ENCODE measurements around the gene EOMES.
"Not testable (repeated sequence)": the region's sequence is repeated elsewhere in the genome, so short reads cannot be mapped to it uniquely, and the experiment has no call there.

The EOMES gene

DNA sequence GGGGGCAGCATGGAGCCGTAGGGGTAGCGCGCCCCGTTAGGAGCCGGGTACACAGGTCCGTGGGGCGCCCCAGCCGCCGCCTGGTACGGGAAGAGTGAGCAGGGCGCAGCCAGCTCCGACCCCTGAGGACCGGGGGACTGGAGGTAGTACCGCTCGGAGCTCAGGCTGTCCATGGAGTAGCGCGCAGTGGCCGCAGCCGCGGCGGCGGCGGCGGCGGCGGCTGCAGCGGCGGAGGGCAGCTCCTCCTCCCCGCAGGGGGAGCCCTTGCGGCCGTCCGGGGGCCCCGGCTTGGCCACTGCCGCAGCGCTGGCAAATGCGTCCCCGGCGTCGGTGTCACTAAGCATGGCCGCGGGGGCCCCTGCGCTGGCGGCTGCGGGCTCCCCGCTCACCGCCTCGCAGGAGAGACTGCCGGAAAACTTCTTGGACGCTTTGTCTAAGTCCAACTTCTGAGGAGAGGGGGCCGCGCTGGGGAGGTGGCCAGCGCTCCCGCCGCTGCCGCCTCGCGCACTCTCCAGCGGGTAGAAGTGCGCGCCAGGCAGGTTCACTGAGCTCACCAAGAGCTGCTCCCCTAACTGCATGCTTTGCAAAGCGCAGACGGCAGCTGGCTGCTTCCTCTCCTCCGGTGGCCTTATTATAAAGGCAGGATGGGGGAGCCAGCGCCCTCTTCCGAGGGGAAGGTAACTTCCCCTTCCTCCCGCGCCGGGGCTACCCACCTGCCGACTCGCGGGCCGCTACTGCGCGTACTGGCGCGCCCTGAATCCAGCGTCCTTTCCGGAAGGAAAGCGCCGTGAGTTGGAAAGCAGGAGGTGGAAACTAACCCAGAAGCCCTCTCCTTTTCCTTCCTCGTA lies at the start of gene EOMES:
TSS of gene EOMES (minus strand) at position 607 of the 848 bp plus-strand sequence. CDS start at position 578, 29 bp downstream.
- peak; percentile 77 to 79 for DNase-seq

DNA sequence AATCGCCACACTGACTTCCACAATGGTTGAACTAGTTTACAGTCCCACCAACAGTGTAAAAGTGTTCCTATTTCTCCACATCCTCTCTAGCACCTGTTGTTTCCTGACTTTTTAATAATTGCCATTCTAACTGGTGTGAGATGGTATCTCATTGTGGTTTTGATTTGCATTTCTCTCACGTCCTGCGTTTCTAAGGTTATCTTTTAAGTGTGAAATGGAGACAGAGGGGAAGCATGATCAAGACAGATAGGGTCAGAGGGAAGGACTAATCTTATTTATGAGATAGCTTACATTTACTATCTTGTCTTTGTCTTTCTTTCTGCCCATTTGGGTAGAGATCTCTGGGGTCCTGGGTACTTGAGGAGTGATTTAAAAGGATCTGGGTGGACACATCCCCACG lies 48.3 kb upstream of the EOMES start:
- not testable (repeated sequence) for DNase-seq

DNA sequence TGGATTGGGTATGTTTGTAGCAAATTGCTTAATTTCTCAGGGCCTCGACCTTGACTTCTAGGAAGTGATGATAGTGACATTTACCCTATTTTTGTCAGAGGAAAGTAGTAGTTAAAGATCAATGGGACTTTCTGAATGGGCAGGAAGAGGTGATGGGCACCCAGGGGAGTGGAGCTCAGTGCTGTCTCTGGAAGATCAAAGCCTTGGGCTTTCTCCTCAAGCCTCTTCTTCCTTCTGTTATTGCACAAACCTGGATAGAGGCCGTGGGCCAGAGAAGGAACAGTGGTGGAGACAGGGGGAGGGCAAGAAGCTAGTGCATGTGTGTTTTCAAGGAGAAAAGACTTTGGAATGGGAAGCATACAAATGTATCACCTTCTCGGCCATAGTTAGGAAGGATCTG lies 44.9 kb upstream of the EOMES start:
- DNase-seq, result no peak

DNA sequence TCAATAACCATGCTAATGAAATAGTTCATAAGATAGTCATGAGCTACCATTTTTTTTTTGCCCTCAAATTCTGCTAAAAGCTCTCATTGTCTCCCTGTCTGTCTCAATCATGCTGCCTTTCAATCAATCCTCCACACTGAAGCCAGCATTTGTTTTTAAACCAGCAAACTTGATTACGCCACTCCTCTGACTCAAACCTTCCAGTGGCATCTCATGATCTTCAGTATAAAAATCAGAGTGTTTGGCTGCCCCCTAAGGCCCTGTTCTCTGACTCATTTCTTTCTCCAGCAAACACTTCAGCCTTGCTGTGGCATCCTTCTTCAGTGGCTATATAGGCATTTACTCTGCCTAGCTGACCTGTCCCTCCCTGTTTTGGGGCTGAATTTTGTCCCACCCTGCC lies 36.0 kb upstream of the EOMES start:
- DNase-seq, result no peak

DNA sequence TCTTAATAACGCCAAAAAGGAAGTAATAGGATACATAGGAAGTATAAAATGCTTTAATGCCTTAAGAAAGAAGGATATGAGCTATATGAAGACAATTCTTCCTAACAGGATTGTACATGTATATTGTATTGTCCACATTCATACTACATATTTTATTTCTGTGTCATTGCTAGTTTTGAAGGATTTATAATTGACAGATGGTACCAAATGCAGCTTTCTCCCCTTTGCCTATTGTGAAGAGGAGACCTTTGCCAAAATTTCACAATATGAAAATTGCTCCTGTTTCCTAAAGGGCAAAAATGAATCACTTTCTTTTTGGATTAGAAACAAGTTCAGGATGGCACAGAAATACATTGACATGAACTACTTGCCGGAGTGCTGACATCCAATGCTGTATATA lies 34.8 kb upstream of the EOMES start:
- DNase-seq, result no peak

DNA sequence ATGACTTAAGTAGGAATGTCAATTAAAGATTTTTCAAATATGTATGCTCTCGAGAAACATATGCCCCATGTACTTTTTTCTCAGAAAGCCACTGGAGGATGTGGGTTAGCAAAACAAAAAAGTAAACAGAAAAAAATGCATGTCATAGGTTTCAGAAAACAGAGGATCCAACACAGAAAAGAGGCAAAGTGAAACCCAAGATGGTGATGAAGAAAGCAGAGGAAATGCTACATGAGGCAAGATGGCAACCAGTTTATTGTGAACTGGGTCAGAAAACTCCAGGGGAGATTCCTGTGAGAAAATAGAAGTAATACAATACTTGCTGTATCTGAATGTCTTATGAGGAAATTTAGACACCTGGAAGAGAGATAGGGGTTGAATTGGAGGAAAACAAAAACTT lies 30.8 kb upstream of the EOMES start:
- DNase-seq, result no peak

DNA sequence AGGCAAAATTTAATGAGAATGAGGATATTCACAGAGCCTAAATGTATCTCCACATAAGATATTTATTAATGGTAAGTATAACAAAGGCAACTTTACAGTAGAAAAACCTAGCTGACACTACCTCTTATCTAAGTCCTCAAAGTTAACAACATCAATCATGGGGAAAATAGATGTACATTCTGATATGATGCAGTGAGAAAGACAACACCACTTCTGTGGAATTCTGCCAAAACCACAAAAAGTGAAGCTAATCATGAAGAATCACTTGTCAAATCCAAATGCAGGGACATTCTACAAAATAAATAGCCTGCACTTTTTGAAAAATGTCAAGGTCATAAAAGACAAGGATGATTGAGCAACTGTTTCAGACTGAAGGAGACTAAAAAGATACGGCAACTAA lies 27.5 kb upstream of the EOMES start:
- no peak for DNase-seq

DNA sequence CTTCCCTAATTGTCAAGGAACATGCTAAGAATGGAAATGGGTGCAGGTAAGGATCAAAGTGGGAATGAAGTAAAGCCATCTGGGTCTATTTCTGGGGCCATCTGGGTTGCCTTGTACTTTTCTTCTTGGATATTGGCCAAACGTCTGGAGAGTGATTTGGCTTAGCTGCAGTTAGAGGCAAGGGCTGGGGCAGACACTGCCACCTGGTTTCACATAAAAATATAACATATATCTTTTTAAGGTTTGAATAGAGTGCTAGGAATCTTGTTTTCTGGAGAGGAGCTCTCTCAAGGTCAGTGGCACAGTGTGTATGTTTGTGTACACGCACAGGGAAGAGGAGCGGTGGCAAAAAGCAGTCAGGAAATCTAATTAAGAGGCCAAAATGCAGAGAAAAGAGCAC lies 24.7 kb upstream of the EOMES start:
- DNase-seq, result no peak

DNA sequence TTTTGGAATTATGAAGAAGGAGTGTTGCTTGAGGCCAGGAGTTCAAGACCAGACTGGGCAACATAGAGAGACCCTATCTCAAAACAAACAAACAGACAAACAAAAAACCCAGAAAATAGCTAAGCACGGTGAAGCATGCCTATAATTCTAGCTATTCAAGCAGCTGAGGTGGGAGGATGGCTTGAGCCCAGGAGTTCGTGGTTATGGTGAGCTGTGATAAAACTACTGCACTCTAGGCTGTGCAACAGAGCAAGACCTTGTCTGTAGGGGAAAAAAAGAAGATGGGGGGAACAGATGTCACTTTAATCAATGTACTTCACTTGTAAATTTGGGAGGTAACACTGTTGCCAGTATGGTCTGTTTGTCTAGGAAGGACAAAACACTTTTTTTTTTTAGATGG lies 18.7 kb upstream of the EOMES start:
- no peak for DNase-seq

DNA sequence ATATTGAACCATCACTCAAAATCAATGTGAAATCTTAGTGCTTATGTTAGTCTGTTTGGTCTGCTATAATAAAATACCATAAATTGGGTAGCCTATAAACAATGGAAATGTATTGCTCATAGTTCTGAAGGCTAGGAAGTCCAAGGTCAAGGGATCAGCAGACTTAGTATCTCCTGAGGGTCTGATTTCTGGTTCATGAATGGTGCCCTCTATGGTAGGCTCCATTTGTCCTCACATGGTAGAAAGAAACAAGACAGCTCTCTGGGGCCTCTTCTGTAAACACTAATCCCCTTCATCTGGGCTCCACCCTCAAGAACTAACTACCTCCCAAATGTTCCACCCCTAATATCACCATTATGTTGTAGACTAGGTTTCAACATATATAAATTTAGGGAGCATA lies 15.0 kb upstream of the EOMES start:
- no peak for DNase-seq

DNA sequence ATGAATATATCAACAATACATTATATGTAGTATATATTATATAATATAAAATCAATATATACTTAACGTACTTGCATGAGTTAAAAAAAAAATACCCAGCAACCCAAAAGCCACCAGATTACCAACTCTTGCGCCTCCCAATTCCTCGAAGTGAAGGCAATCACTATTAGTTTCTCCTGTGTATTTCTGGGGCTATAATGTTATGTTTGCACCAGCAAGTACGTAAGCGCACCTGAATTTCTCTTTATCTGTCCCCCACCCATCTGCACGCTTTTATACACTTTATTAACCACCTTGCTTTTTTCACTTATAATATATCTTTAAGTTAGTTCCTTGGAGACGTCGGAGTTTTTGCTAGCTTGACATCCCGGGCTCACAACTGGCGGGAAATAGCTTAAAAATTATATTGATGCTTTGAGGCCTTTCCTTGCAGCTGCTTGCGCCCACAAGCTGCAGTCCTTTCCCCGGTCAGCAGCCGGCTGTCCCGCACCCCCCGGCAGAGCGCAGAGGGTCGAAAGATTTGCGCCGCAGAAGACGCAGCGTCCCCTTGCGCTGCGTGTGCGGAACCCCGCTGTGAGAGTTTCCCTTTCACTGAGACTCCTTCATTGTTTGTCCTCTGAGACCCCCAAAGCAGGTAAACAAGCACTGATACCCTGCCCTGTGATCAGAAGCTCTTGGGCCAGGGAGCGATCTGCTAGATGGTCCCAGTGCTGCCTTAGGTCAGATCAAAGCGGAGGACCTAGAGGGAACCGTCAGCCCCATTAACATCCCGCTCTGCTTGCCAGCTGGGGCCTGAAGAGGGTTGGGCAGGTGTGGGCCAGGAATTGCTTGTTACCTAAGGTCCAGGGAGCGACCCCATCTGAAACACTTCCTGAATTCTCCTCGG lies 8.9 kb upstream of the EOMES start:
- no peak for DNase-seq

DNA sequence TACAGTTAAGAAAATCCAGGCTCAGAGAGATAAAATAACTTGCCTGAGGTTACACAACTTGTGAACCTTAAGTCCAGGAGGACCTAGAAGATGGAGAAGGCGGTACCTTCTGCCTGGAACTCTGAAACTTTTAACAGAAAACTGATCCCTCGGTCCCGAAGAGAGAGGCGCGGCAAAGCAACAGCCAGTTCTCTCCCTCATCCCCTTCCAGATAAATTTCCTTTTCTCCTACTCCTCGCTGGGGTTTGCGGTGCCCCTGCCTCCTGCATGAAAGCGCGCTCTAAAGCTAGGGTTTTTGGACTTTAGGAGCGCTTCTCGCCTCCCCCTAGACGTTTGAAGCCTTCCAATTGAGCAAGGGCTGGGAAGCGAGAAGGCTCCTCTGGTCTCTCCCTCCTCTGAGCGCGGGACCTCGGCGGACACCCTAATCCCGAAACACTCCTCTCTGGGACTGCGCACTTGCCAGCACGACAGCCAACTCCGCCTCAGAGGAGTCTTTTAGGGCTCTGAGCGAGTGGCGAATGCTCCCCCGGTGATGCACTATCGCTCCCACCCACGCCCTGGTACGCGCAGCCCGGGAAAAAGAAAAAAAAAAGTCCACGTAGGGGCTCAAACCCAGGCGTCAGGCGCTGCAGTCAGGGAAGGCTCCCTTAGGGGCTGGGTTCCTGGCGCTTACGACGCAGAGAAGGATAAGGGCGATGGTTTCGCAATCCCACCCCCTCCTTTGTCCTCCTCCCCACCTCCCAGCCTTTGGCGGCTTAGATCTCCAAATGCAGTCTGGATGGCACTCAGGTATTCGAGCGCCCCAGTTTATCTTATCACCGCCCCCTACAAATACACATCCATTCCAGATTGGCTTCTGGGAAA lies 7.9 kb upstream of the EOMES start:
- DNase-seq, result no peak

DNA sequence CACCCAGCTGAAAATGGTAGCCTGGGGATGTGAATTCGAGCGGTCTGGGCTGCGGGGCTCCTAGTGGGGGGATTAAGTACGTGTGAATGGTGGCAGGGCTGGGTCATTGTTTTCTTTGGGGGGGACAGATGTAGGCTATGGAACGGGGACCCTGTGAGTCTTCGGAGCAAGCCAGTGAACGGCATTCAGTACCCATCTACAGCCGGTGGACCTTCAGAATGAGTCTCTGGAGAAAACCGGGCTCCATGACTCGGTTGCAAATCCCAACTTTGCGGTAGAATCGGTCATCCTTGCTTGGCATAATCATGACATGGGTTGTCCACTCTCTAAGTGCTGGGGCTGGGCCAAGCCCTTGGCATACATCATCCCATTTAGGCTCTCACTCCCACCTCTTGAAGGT lies 7.2 kb upstream of the EOMES start:
- DNase-seq, result no peak

DNA sequence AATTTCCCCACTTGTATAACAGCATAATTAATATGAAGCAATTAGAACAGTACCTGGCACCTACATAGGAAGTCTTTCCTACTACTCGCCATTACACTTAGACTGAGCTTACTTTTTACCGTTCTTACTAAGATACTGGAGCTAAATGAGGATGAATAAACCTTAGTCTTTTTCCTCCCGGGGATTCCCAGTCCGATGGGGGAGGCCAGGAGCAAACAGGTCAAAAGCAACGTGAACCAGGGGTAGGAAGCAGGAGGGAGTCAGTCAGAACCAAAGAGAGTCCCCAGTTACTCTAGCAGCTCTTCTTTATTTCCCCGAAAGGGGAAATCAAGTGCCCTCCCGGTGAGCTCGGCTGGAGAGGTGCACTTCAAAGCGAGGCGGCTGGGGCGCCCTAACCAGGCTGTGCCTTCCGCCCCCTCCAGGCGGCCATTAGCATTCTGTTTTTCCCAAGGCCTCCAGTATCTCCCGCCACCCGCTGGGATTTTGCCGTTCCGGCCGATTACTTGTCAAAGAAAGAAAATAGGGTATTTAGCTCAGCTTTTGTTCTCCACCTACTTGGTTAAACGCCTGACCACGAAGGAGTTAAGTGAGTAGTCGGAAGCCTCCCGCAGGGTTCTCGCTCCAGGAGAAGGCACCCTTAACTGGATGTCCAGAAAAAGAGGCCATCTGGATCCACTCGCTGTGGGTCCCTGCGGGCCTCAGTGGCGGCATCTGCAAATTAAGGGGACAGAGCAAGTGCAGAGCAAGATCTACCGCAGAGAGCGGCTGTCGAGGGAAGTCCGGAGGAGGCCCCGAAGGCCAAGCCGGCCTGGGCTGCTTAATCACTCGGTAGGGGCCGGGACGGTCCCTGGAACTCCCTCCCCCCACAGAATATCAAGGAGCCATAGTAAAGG lies 6.3 kb upstream of the EOMES start:
- no peak for DNase-seq

DNA sequence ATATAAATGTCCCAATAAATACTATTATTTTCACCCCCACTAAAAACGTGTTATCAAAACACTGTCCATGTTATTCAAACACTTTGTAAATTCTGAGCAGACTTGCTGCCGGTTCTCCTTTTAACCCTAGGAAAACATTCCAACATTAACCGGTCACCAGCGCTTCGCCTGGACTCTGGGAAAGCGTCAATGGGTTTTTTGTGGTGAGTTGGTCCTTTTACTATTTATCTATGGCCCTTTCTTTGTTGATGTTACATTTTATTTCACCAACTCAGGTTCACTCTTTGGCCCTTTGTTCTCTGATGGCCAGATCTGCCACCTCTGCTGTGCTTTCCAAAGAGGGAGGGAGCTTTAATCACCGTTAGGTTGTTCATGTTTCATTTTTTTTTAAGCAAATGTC lies 4.1 kb upstream of the EOMES start:
- DNase-seq, result no peak

DNA sequence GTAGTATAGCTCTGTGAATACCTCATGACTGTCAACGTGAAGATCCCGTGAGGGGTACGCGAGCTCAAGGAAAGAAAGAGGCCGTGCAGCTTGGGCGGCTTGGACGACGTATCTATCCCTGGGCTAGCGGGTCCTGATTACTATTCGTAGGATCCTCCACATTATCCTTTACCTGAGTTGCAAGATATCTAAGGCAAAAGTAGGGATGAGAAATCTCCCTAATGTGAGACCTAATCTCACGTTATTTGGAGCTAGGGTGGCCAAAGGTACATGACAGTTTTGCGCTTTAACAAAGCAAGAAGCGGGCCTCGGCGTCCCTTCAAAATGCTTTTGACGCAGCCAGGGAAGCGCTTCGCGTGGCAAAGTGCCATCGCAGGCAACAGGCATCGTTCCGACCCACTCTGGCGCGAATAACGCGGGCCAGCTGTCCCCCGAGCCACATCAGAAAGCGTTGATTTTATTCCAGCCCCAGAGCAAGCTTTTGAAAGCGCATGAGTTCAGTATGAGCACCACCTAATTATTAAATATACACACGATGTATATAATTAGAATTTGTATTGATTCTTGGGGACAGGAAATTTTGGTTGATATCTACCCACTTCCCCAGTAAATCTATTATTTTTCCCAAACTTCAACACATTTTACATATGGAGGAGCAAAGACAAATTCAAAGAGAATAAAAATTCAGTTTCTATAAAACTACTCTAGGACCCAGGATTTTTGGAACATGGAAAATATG lies 2.5 kb upstream of the EOMES start:
- no peak for DNase-seq

DNA sequence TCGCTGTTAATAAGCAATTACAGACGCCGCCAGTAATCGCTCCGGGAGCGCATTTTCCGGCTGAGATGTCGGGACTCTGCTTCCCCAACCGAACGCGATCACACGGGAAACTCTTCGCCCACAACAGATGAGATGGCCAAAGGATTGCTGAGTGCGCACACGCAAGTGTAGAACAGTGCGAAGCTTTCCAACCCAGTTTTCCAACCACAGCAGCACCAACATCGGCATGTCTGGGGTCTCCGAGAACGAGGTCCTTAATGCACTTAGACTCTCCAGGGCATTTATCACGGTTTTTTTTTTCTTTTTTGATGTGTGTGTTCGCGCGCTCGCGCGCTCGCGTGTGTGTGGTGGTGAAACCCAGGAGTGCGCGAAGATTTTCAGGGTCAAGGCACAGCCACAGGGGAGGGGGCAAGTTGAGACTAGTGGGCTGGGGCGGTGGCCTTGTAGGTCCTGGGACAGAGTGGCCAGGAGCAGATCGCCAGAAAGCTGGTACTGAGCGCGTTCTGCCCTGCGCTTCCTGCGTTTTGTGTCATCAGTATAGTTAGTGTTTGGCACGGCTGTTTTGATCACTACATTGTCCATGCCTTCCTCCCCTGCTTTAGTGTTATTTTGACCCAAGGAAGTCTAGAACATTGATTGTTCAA lies 1.8 kb upstream of the EOMES start:
- DNase-seq, result no peak

DNA sequence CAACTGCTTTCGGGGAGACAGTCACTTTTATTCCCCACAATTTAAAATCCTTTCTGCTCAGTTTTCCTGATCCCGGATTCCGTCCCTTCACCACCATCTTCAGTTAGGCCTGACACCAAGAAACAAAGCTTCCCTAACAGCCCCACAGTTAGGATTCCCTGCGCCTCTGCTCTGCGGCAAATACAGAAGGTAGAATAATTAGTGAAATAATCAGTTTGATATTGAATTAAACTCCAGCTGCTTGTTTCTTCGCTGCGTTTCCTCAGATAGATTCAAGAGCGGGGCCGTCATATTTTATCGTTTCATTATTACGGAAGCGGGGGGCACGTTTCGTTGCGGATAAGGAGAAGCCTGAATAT lies 1.3 kb upstream of the EOMES start:
- no peak for DNase-seq

DNA sequence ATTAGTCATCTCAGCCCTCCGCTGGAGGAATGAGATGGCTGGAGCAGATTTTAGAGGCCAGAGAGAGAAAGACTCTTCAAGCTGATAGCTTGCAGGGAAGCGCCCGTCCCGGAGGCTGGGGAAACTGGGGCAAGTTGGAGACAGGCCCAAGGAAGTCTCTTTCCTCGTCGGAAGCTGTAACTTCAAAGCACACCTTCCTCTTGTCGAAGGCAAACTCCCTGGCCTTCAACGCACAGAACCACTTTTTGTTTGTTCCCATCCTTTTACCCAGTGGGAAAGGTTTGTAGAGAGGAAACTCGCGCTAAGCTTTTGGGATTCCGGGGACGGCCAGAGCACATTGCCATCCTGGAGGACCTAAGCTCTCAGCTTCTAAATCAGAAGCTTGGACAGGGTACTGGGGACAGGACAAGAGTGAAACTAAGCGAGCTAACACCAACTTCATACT lies 900 bp upstream of the EOMES start:
- no peak for DNase-seq

DNA sequence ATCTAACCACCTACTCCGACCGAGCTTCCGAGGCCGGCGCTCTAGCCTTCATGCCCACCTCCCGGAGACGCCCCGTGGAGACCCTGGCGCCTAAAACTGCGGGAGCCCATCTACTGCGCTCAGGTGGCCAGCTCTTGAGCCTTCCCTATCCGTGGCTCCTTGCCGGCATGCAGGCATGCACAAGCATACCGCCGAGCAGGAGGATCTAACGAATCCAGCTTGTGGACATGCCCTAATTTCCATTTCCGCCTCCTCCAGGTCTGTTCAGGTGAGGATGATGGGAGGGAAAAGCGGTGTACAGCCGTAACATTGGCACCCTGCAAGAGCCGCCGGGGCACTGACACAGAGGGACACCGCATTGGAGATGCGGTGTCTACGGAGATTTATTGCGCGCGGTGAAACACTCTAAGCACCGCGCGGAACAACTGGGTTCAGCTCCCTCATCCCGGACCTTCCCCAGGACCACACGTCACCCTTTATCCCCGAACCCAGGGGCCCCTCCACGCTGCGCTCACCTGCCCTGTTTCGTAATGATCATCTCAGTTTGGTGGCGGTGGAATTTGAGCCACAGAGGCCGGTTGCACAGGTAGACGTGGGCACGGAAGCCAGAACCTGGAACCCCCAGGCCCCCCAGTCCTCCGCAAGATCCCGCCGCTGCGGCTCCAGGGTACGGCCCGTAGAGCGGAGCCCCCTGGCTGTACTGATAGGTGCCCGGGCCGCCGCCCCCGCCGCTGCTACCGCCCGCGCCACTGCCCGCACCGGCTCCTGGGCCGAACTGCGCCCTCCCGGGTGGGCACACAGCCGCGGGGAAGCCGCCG lies 1.0 kb downstream of the EOMES start:
- no peak for DNase-seq
